ENCODE results near the gene DYSF. TPM values are rescaled to one million over a fixed set of nuclear protein-coding genes. Genes with fewer than 3 reads are reported as not detected.

DYSF gene
- polyA plus RNA-seq, 1 donor from 2014 or later = 0.04 TPM

DNA sequence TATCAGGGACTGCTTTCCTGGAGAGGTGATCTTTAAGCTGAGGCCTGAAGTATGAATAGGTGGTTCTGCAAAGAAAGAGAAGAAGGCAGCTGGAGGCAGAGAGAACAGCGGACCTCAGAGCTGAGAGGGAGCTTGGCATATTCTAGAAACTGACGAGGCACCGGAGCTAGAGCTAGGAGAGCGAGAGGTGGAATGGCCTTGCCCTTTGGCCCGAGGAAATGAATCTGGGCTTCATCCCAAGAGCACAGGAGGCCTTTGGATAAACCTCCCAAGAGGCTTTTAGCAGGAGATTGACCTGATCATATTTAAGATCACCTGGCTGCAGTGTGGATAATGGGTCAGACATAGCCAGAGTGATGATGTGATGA lies 7.9 kb downstream of the DYSF start:
- H4K20me1 ChIP-seq (ENCODE audit: insufficient read depth) = no peaks in the 10 kb centered on the region
- H3K4me2 ChIP-seq (ENCODE audit: low read length) = no peak overlapping the region
- H3K27me3 ChIP-seq (ENCODE audit: insufficient read depth, low read depth, low read length) = peaks cover 31% of the 10 kb centered on the region

DNA sequence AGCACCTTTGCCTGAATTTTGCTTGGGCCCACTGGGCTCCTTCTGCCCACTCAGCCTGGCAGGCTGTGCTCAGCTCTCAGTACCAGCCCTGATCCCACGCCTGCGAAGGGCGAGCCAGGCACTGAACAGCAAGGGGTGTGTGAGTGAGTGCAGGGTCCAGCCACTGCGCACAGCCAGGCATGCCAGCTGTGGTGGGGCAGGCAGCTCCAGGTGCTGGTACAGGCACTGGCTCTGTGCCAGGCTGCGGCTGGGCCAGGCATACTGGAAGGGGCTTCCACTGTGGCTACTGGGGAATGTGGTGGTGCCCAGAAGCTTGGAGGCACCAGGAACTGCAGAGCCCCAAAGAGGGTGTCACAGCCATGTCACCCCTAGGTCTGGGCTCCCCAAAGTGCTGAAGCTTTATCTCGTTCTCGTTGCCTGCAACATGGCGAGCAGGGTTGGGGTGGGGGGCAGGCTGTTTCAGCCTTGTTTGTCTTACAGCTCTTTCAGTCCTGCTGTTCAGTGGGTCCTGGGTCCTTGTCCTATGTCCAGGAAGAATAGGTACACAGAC lies 8.8 kb downstream of the DYSF start:
- H3K79me2 ChIP-seq (replicated peaks; ENCODE audit: insufficient read depth, low read length) = no peaks in the 10 kb centered on the region
- H4K20me1 ChIP-seq (ENCODE audit: insufficient read depth) = no peaks in the 10 kb centered on the region
- H3K4me3 ChIP-seq (ENCODE audit: low read length) = no peak overlapping the region
- no peak overlapping the region for H3K4me2 ChIP-seq (ENCODE audit: low read length)
- peaks cover 39% of the 10 kb centered on the region for H3K27me3 ChIP-seq (ENCODE audit: insufficient read depth, low read depth, low read length)
- TF ChIP-seq RAD21 (conservative IDR thresholded peaks at IDR 0.05) = no peak
- TF ChIP-seq, protein P1, sequence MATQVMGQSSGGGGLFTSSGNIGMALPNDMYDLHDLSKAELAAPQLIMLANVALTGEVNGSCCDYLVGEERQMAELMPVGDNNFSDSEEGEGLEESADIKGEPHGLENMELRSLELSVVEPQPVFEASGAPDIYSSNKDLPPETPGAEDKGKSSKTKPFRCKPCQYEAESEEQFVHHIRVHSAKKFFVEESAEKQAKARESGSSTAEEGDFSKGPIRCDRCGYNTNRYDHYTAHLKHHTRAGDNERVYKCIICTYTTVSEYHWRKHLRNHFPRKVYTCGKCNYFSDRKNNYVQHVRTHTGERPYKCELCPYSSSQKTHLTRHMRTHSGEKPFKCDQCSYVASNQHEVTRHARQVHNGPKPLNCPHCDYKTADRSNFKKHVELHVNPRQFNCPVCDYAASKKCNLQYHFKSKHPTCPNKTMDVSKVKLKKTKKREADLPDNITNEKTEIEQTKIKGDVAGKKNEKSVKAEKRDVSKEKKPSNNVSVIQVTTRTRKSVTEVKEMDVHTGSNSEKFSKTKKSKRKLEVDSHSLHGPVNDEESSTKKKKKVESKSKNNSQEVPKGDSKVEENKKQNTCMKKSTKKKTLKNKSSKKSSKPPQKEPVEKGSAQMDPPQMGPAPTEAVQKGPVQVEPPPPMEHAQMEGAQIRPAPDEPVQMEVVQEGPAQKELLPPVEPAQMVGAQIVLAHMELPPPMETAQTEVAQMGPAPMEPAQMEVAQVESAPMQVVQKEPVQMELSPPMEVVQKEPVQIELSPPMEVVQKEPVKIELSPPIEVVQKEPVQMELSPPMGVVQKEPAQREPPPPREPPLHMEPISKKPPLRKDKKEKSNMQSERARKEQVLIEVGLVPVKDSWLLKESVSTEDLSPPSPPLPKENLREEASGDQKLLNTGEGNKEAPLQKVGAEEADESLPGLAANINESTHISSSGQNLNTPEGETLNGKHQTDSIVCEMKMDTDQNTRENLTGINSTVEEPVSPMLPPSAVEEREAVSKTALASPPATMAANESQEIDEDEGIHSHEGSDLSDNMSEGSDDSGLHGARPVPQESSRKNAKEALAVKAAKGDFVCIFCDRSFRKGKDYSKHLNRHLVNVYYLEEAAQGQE (IDR thresholded peaks at IDR 0.05; ENCODE audit: borderline replicate concordance) = no peak
- no peak for TF ChIP-seq MXI1 (conservative IDR thresholded peaks at IDR 0.05; ENCODE audit: poor library complexity, severe bottlenecking)
- no peak for TF ChIP-seq EZH2 (IDR thresholded peaks at IDR 0.05; ENCODE audit: borderline replicate concordance, insufficient read depth, low read length, poor library complexity, severe bottlenecking)
- TF ChIP-seq TAF1 (IDR thresholded peaks at IDR 0.05; ENCODE audit: low read depth) = no peak
- TF ChIP-seq SMC3 (conservative IDR thresholded peaks at IDR 0.05; ENCODE audit: poor library complexity) = no peak
- TF ChIP-seq POLR2AphosphoS5 (IDR thresholded peaks at IDR 0.05) = no peak
- TF ChIP-seq, protein P2, sequence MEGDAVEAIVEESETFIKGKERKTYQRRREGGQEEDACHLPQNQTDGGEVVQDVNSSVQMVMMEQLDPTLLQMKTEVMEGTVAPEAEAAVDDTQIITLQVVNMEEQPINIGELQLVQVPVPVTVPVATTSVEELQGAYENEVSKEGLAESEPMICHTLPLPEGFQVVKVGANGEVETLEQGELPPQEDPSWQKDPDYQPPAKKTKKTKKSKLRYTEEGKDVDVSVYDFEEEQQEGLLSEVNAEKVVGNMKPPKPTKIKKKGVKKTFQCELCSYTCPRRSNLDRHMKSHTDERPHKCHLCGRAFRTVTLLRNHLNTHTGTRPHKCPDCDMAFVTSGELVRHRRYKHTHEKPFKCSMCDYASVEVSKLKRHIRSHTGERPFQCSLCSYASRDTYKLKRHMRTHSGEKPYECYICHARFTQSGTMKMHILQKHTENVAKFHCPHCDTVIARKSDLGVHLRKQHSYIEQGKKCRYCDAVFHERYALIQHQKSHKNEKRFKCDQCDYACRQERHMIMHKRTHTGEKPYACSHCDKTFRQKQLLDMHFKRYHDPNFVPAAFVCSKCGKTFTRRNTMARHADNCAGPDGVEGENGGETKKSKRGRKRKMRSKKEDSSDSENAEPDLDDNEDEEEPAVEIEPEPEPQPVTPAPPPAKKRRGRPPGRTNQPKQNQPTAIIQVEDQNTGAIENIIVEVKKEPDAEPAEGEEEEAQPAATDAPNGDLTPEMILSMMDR (IDR thresholded peaks at IDR 0.05; ENCODE audit: poor library complexity, severe bottlenecking) = no peak
- TF ChIP-seq EP300 (conservative IDR thresholded peaks at IDR 0.05; ENCODE audit: poor library complexity, severe bottlenecking) = no peak
- H3K36me3 ChIP-seq (ENCODE audit: insufficient read depth, low read length) = no peaks in the 10 kb centered on the region
- no peak overlapping the region for H2AFZ ChIP-seq (ENCODE audit: low read depth, low read length)
- no peaks in the 10 kb centered on the region for H3F3A ChIP-seq (ENCODE audit: insufficient read depth, low read length, poor library complexity, severe bottlenecking)
- no peak overlapping the region for H3K9ac ChIP-seq (ENCODE audit: low read length)
- no peaks in the 10 kb centered on the region for H3K9me2 ChIP-seq (ENCODE audit: insufficient read depth, low read length)
- no peaks in the 10 kb centered on the region for H3K9me3 ChIP-seq (ENCODE audit: low read length)
- no peak overlapping the region for H3K27ac ChIP-seq (ENCODE audit: low read length)

More for the DNA sequence above, 7.9 kb downstream of the DYSF start:
- Histone ChIP-seq H3K4me3 (ENCODE audit: low read length) (no peak overlapping the region), H2AFZ (ENCODE audit: low read depth, low read length) (no peak overlapping the region), H3K27ac (ENCODE audit: low read length) (no peak overlapping the region), H3K9me2 (ENCODE audit: insufficient read depth, low read length) (no peaks in the 10 kb centered on the region), H3K79me2 (replicated peaks; ENCODE audit: insufficient read depth, low read length) (no peaks in the 10 kb centered on the region), H3F3A (ENCODE audit: insufficient read depth, low read length, poor library complexity, severe bottlenecking) (no peaks in the 10 kb centered on the region), H3K36me3 (ENCODE audit: insufficient read depth, low read length) (no peaks in the 10 kb centered on the region), H3K9me3 (ENCODE audit: low read length) (no peaks in the 10 kb centered on the region), H3K9ac (ENCODE audit: low read length) (no peak overlapping the region)
- no peak for TF ChIP-seq EP300 (conservative IDR thresholded peaks at IDR 0.05; ENCODE audit: poor library complexity, severe bottlenecking)
- no peak for TF ChIP-seq SMC3 (conservative IDR thresholded peaks at IDR 0.05; ENCODE audit: poor library complexity)

Data from neural cell (in vitro differentiated cells).